Breast epithelium (tissue), 4 donors: ENCODE results near the gene FIGNL1. TPM values are rescaled to one million over a fixed set of nuclear protein-coding genes. Genes with fewer than 3 reads are reported as not detected.

Source experiments
- DNase-seq, 2 donors: peaks; one replicate each; pipeline ENCODE4 v3.0.0-alpha.2; 2019; ENCODE audit warnings: low spot score in 2 of 2
- H3K27ac ChIP-seq, 2 donors: fragments of 200-600 bp; sonication (generic) in 1 of 2; one replicate each; pipeline ENCODE4 v1.5.1; 2016 to 2019; ENCODE audit warnings: mild to moderate bottlenecking in 1 of 2
- H3K27me3 ChIP-seq, 2 donors: fragments of 200-600 bp; sonication (generic) in 1 of 2; one replicate each; pipeline versions ENCODE4 v1.5.1 to v1.6.0; 2017 to 2019; ENCODE audit warnings: control low read depth in 1 of 2, mild to moderate bottlenecking in 1 of 2
- H3K36me3 ChIP-seq: fragments of 200-600 bp; one replicate; pipeline ENCODE4 v1.5.1; 2019
- H3K4me1 ChIP-seq, 2 donors: fragments of 200-600 bp; sonication (generic); one replicate each; pipeline ENCODE4 v1.5.1; 2016 to 2019; ENCODE audit warnings: control low read depth in 1 of 2
- H3K4me3 ChIP-seq, 3 donors: fragments of 200-600 bp; sonication (generic); 1 replicate in 2 of 3; 2 replicates in 1 of 3; pipeline ENCODE4 v1.5.1; 2016 to 2019; ENCODE audit warnings: mild to moderate bottlenecking in 3 of 3, moderate library complexity in 2 of 3
- H3K9me3 ChIP-seq, 2 donors: fragments of 200-600 bp; sonication (generic) in 1 of 2; one replicate each; pipeline ENCODE4 v1.5.1; 2016 to 2019; ENCODE audit warnings: control low read depth in 1 of 2
- POLR2A ChIP-seq: fragments of 450-650 bp; IDR thresholded peaks from one replicate; pipeline ENCODE4 v1.6.1; 2016; ENCODE audit warnings: antibody characterized with exemption, mild to moderate bottlenecking, moderate library complexity
- POLR2AphosphoS5 ChIP-seq, 3 donors: sonication (generic); formaldehyde crosslinking; IDR thresholded peaks; one replicate each; pipeline ENCODE4 v1.6.1; 2017; ENCODE audit warnings: antibody characterized with exemption in 3 of 3
- intact Hi-C: fragments of 100-400 bp; cut with DNase I; formaldehyde crosslinking; loops from one replicate; pipeline ENCODE4 v1.15.1; 2023; ENCODE audit warnings: low total_unique reads
- total RNA-seq, 3 donors: library from RNA; depleted of rRNA; stranded (reverse); fragments of >200 nt; gene quantifications; one replicate each; pipeline ENCODE4 v1.1.0, GENCODE V29; 2016
- TF ChIP-seq, protein P1 (sequence below), 3 donors: fragments of 450-650 bp; IDR thresholded peaks; one replicate each; pipeline ENCODE4 v1.5.1; 2016 to 2017; ENCODE audit warnings: antibody characterized with exemption in 3 of 3, mild to moderate bottlenecking in 3 of 3, moderate library complexity in 3 of 3

The FIGNL1 gene
- total RNA-seq, 3 donors from 2014 or later: 10.8 to 13.1 (median 11.7) TPM

DNA sequence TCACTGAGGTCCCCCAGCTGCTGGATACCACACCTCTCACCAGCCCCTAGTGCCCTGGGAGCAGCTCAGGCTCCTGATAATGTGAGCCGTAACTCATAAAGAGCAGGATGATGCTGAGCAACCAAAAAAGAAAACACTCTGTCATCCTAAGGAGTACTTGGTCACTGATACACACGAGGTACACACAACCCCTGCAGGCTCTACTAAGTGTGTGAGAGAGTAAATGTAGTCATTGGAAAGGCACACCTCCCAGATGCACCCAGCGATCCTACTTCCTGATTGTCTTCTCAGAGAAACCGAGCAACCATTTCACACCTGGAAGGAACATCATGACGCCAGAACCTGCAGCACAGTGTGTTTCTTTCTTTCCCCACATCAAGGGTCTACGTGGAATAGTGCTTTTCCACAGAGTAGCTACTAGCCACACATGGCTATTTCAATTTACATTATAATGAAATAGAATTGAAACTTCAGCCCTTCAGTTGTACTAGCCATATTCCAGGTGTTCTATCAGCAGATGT is 34.2 kb downstream of the FIGNL1 start:
- intact Hi-C loops: loop anchor here (2.0 kb wide), 1 partner anchor 13 kb away; no protein-coding TSS in a partner anchor
- H3K27ac ChIP-seq: no peak overlapping the region
- TF ChIP-seq POLR2A (no peak), POLR2AphosphoS5 (IDR thresholded peaks at IDR 0.05) (no peak)
- TF ChIP-seq, protein P1, sequence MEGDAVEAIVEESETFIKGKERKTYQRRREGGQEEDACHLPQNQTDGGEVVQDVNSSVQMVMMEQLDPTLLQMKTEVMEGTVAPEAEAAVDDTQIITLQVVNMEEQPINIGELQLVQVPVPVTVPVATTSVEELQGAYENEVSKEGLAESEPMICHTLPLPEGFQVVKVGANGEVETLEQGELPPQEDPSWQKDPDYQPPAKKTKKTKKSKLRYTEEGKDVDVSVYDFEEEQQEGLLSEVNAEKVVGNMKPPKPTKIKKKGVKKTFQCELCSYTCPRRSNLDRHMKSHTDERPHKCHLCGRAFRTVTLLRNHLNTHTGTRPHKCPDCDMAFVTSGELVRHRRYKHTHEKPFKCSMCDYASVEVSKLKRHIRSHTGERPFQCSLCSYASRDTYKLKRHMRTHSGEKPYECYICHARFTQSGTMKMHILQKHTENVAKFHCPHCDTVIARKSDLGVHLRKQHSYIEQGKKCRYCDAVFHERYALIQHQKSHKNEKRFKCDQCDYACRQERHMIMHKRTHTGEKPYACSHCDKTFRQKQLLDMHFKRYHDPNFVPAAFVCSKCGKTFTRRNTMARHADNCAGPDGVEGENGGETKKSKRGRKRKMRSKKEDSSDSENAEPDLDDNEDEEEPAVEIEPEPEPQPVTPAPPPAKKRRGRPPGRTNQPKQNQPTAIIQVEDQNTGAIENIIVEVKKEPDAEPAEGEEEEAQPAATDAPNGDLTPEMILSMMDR (IDR thresholded peaks at IDR 0.05): no peak
- H3K27me3 ChIP-seq: no peaks in the 10 kb centered on the region
- DNase-seq: no peak
- no peaks in the 10 kb centered on the region for H3K4me1 ChIP-seq
- H3K36me3 ChIP-seq: no peaks in the 10 kb centered on the region
- H3K9me3 ChIP-seq: no peaks in the 10 kb centered on the region
- no peak overlapping the region for H3K4me3 ChIP-seq

DNA sequence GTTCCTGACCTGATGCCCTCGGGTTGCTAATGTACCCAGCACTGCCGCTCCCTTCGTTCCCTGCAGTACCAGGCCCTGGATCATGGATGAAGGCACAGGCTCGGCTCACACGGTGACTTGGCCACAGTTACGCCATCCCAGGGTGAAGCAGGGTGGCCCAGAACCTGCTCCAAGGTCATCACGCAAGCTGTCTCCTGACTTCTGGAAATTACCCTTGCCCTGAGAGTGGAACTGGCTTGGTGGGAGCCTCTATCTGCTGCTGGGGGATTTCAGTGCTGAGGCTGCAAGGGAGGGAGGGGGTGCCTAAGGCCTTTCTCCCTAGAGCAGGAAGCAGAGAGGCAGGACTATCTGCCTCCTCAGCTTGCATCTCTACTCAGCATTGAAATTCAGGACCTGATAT is 36.6 kb downstream of the FIGNL1 start:
- DNase-seq: no peak
- Histone ChIP-seq H3K27ac (no peak overlapping the region), H3K9me3 (no peaks in the 10 kb centered on the region), H3K4me1 (no peaks in the 10 kb centered on the region), H3K4me3 (no peak overlapping the region), H3K27me3 (no peaks in the 10 kb centered on the region), H3K36me3 (no peaks in the 10 kb centered on the region)
- intact Hi-C loops: loop anchor here (5.0 kb wide), 1 partner anchor 1204 kb away; no protein-coding TSS in a partner anchor
- TF ChIP-seq POLR2A (no peak), POLR2AphosphoS5 (IDR thresholded peaks at IDR 0.05) (no peak)
- TF ChIP-seq, protein P1 (IDR thresholded peaks at IDR 0.05): no peak

- H3K4me1 ChIP-seq: no peaks in the 10 kb centered on the region
- H3K27me3 ChIP-seq: no peaks in the 10 kb centered on the region
- intact Hi-C loops: loop anchor here (5.0 kb wide), 1 partner anchor 1204 kb away; no protein-coding TSS in a partner anchor
- TF ChIP-seq, protein P1 (IDR thresholded peaks at IDR 0.05): no peak
- TF ChIP-seq POLR2AphosphoS5 (IDR thresholded peaks at IDR 0.05): no peak
- no peak for TF ChIP-seq POLR2A
- no peak overlapping the region for H3K27ac ChIP-seq
- H3K4me3 ChIP-seq: no peak overlapping the region
- no peaks in the 10 kb centered on the region for H3K36me3 ChIP-seq
- no peak for DNase-seq
- no peaks in the 10 kb centered on the region for H3K9me3 ChIP-seq
Observed at GRCh38 chr7:50412973-50413372, 37.2 kb downstream of the FIGNL1 start.

- TF ChIP-seq POLR2A: no peak
- TF ChIP-seq, protein P1 (IDR thresholded peaks at IDR 0.05): no peak
- H3K27ac ChIP-seq: no peak overlapping the region
- DNase-seq: no peak
- H3K9me3 ChIP-seq: no peaks in the 10 kb centered on the region
- H3K4me1 ChIP-seq: no peaks in the 10 kb centered on the region
- H3K27me3 ChIP-seq: no peaks in the 10 kb centered on the region
- intact Hi-C loops: loop anchor here (5.0 kb wide), 1 partner anchor 1206 kb away; no protein-coding TSS in a partner anchor
- no peaks in the 10 kb centered on the region for H3K36me3 ChIP-seq
- no peak overlapping the region for H3K4me3 ChIP-seq
Observed at GRCh38 chr7:50411332-50411731, 38.8 kb downstream of the FIGNL1 start.

GRCh38 chr7:50409856-50410745 is 40.0 kb downstream of the FIGNL1 start:
- Histone ChIP-seq H3K36me3 (no peaks in the 10 kb centered on the region), H3K4me1 (no peaks in the 10 kb centered on the region), H3K27ac (no peak overlapping the region), H3K9me3 (no peaks in the 10 kb centered on the region), H3K4me3 (no peak overlapping the region), H3K27me3 (peaks cover 0 to 5% of the 10 kb centered on the region in 2 donors)
- TF ChIP-seq, protein P1 (IDR thresholded peaks at IDR 0.05): no peak
- TF ChIP-seq POLR2AphosphoS5 (IDR thresholded peaks at IDR 0.05) (no peak), POLR2A (no peak)
- DNase-seq: no peak
- intact Hi-C loops: loop anchor here (5.0 kb wide), 1 partner anchor 1207 kb away; no protein-coding TSS in a partner anchor
